ENCODE results near the gene CORO1C. TPM values are rescaled to one million over a fixed set of nuclear protein-coding genes. Genes with fewer than 3 reads are reported as not detected.

Gene CORO1C
- polyA plus RNA-seq, 2 of the 4 experiments (the other 2 are of a cell fraction) = 166 to 245 TPM

GRCh38 chr12:108635201-108635996 is 95.9 kb downstream of the CORO1C start:
- ChIA-PET POLR2A (no interaction called here), CTCF (interaction anchor here (2.5 to 17.1 kb wide), 3 partner anchors 17 to 71 kb away, joined by 6 to 178 read pairs (median 14); no protein-coding TSS in a partner anchor)
- ATAC-seq (no peak), DNase-seq (ENCODE audit: low read depth in 1 of 2, low spot score in 1 of 2) (no peak), FAIRE-seq (no peak)
- TF ChIP-seq ZFP36 (IDR thresholded peaks at IDR 0.05; ENCODE audit: borderline replicate concordance, partially characterized antibody) (no peak), RAD21 (conservative IDR thresholded peaks at IDR 0.05 in 1 of 2, IDR thresholded peaks at IDR 0.05 in 1 of 2) (no peak), CBX2 (IDR thresholded peaks at IDR 0.05; ENCODE audit: borderline replicate concordance, low read depth) (no peak), PHF8 (IDR thresholded peaks at IDR 0.05; ENCODE audit: borderline replicate concordance, low read depth) (no peak), HOXB5 (CRISPR knock-in tag; IDR thresholded peaks at IDR 0.05) (no peak), REST (IDR thresholded peaks at IDR 0.05) (no peak), EHMT2 (IDR thresholded peaks at IDR 0.05; ENCODE audit: low read depth) (no peak), SREBF2 (IDR thresholded peaks at IDR 0.05) (no peak), PBX3 (IDR thresholded peaks at IDR 0.05) (no peak), JUNB (IDR thresholded peaks at IDR 0.05) (no peak), KDM5A (IDR thresholded peaks at IDR 0.05) (no peak), ZSCAN20 (CRISPR knock-in tag; IDR thresholded peaks at IDR 0.05) (no peak), KDM1A (IDR thresholded peaks at IDR 0.05; ENCODE audit: low read depth) (no peak), SMC3 (IDR thresholded peaks at IDR 0.05) (no peak), CEBPB (IDR thresholded peaks at IDR 0.05) (no peak), E2F6 (IDR thresholded peaks at IDR 0.05; ENCODE audit: borderline replicate concordance, low read depth) (no peak), BCL3 (IDR thresholded peaks at IDR 0.05) (no peak), HMGXB4 (CRISPR knock-in tag; IDR thresholded peaks at IDR 0.05; ENCODE audit: borderline replicate concordance) (no peak)
- no peak overlapping the region for H3K4me3 ChIP-seq
- peaks cover 18% of the 10 kb centered on the region for H3K4me1 ChIP-seq
- H3K9me3 ChIP-seq = no peaks in the 10 kb centered on the region
- no peak overlapping the region for H3K4me2 ChIP-seq
- WGBS (ENCODE audit: missing lambda C conversion rate) = 79% methylated on average over 15 of the region's 15 CpGs
- H3K27ac ChIP-seq = no peak overlapping the region
